ENCODE data around the gene CCDC78.

DNA sequence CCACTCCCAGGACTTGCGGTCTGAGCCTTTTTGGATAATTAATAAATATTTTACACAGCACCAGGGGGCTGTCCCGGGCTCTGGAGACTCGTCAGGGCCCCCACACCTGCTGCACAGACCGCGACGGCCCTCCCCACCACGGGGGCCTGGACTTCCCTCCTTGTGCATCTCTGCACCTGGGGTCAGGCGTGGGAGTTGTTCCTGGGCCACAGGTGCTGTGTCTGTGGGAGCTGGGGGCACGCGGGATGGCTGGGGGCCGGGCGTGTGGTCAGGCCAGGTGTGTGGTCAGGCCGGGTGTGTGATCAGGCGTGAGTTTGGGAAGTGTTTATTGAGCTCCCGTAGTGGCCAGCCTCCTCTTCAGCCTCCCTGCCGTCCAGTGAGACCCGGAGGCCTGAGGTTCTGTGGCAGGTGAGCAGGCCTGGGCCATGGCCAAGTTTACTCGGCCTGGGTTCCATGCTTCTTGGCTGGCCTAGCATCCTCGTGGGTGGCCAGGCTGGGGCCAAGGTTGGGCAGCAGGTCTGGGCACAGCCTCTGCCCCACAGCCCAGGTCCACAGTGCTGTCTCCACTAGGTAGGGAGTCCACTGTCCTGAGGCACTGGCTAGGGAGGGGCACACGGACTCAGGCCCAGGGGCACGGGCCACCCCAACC lies 47.9 kb downstream of the CCDC78 start:
- no peak for TF ChIP-seq EZH2 (optimal IDR thresholded peaks at IDR 0.05; ENCODE audit: low read depth, low read length)
- TF ChIP-seq, protein P1, sequence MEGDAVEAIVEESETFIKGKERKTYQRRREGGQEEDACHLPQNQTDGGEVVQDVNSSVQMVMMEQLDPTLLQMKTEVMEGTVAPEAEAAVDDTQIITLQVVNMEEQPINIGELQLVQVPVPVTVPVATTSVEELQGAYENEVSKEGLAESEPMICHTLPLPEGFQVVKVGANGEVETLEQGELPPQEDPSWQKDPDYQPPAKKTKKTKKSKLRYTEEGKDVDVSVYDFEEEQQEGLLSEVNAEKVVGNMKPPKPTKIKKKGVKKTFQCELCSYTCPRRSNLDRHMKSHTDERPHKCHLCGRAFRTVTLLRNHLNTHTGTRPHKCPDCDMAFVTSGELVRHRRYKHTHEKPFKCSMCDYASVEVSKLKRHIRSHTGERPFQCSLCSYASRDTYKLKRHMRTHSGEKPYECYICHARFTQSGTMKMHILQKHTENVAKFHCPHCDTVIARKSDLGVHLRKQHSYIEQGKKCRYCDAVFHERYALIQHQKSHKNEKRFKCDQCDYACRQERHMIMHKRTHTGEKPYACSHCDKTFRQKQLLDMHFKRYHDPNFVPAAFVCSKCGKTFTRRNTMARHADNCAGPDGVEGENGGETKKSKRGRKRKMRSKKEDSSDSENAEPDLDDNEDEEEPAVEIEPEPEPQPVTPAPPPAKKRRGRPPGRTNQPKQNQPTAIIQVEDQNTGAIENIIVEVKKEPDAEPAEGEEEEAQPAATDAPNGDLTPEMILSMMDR (IDR thresholded peaks at IDR 0.05; ENCODE audit: low read length), result no peak
